Subcutaneous abdominal adipose tissue (tissue), 5 donors: ENCODE data around the gene TDRD10.
"Not testable (repeated sequence)": the region's sequence is repeated elsewhere in the genome, so short reads cannot be mapped to it uniquely, and the experiment has no call there.

Source experiments
- H3K27ac ChIP-seq: one replicate; pipeline ENCODE4 v1.7.0; 2013; ENCODE audit warnings: low read depth, mild to moderate bottlenecking, inconsistent platforms, low read length, moderate library complexity
- H3K27me3 ChIP-seq, 5 donors: one replicate each; pipeline ENCODE4 v1.7.0; 2013; ENCODE audit warnings: low read length in 5 of 5, inconsistent platforms in 1 of 5; ENCODE audit not compliant: control insufficient read depth in 5 of 5, insufficient read depth in 4 of 5
- H3K36me3 ChIP-seq, 5 donors: one replicate each; pipeline ENCODE4 v1.7.0; 2013; ENCODE audit warnings: low read length in 5 of 5; ENCODE audit not compliant: control insufficient read depth in 5 of 5, insufficient read depth in 5 of 5
- H3K4me1 ChIP-seq, 5 donors: one replicate each; pipeline ENCODE4 v1.7.0; 2013; ENCODE audit warnings: low read length in 5 of 5, mild to moderate bottlenecking in 3 of 5, moderate library complexity in 1 of 5; ENCODE audit not compliant: control insufficient read depth in 5 of 5, insufficient read depth in 5 of 5
- H3K4me3 ChIP-seq, 5 donors: one replicate each; pipeline ENCODE4 v1.7.0; 2013; ENCODE audit warnings: low read length in 5 of 5, low read depth in 1 of 5
- H3K9ac ChIP-seq, 5 donors: one replicate each; pipeline ENCODE4 v1.7.0; 2013; ENCODE audit warnings: low read length in 5 of 5, mild to moderate bottlenecking in 4 of 5, moderate library complexity in 3 of 5
- H3K9me3 ChIP-seq, 5 donors: one replicate each; pipeline ENCODE4 v1.7.0; 2013; ENCODE audit warnings: low read length in 5 of 5; ENCODE audit not compliant: control insufficient read depth in 5 of 5
- donor health status: healthy.
- donor health status: healthy.
- donor health status: healthy.
- donor health status: healthy.
- donor health status: healthy.

The TDRD10 gene

GRCh38 chr1:154529308-154529707 lies 27.3 kb downstream of the TDRD10 start:
- H3K9ac ChIP-seq, result no peak overlapping the region
- H3K9me3 ChIP-seq, result no peaks in the 10 kb centered on the region
- peaks cover 0 to 8% (median 0%) of the 10 kb centered on the region in 5 donors for H3K36me3 ChIP-seq
- no peak overlapping the region for H3K4me3 ChIP-seq
- peaks cover 0 to 5% (median 0%) of the 10 kb centered on the region in 5 donors for H3K4me1 ChIP-seq
- H3K27ac ChIP-seq, result no peak overlapping the region
- H3K27me3 ChIP-seq, result no peaks in the 10 kb centered on the region

GRCh38 chr1:154531950-154532349 lies 29.9 kb downstream of the TDRD10 start:
- H3K36me3 ChIP-seq, H3K27ac ChIP-seq, H3K27me3 ChIP-seq, H3K4me1 ChIP-seq, H3K9ac ChIP-seq, H3K4me3 ChIP-seq, H3K9me3 ChIP-seq: not testable (repeated sequence)

GRCh38 chr1:154533952-154534844 lies 32.2 kb downstream of the TDRD10 start:
- Histone ChIP-seq H3K27me3 (no peaks in the 10 kb centered on the region), H3K27ac (no peak overlapping the region), H3K36me3 (peaks cover 0 to 8% (median 0%) of the 10 kb centered on the region in 5 donors), H3K4me1 (no peaks in the 10 kb centered on the region), H3K9me3 (peaks cover 0 to 2% (median 0%) of the 10 kb centered on the region in 5 donors), H3K4me3 (no peak overlapping the region), H3K9ac (no peak overlapping the region)

GRCh38 chr1:154536570-154536969 lies 34.6 kb downstream of the TDRD10 start:
- no peak overlapping the region for H3K27ac ChIP-seq
- peaks cover 0 to 2% (median 0%) of the 10 kb centered on the region in 5 donors for H3K9me3 ChIP-seq
- no peak overlapping the region for H3K9ac ChIP-seq
- peaks cover 0 to 12% (median 0%) of the 10 kb centered on the region in 5 donors for H3K36me3 ChIP-seq
- H3K27me3 ChIP-seq, result peaks cover 0 to 4% (median 0%) of the 10 kb centered on the region in 5 donors
- H3K4me1 ChIP-seq, result no peaks in the 10 kb centered on the region
- H3K4me3 ChIP-seq, result no peak overlapping the region

GRCh38 chr1:154539486-154540483 lies 37.8 kb downstream of the TDRD10 start:
- Histone ChIP-seq H3K27me3 (peaks cover 0 to 5% (median 0%) of the 10 kb centered on the region in 5 donors), H3K36me3 (peaks cover 0 to 9% (median 4%) of the 10 kb centered on the region in 5 donors), H3K9ac (no peak overlapping the region), H3K27ac (no peak overlapping the region), H3K4me1 (peaks cover 0 to 5% (median 0%) of the 10 kb centered on the region in 5 donors), H3K9me3 (peaks cover 0 to 2% (median 0%) of the 10 kb centered on the region in 5 donors), H3K4me3 (no peak overlapping the region)

- Histone ChIP-seq H3K9ac (no peak overlapping the region), H3K27ac (no peak overlapping the region), H3K9me3 (no peaks in the 10 kb centered on the region), H3K4me3 (no peak overlapping the region), H3K4me1 (peaks cover 0 to 5% (median 0%) of the 10 kb centered on the region in 5 donors), H3K36me3 (peaks cover 0 to 14% (median 5%) of the 10 kb centered on the region in 5 donors), H3K27me3 (peaks cover 0 to 5% (median 0%) of the 10 kb centered on the region in 5 donors)
These were observed 39.2 kb downstream of the TDRD10 start for GRCh38 chr1:154541231-154541630.

- H3K27me3 ChIP-seq, result peaks cover 0 to 3% (median 0%) of the 10 kb centered on the region in 5 donors
- no peak overlapping the region for H3K27ac ChIP-seq
- H3K4me3 ChIP-seq, result no peak overlapping the region
- H3K4me1 ChIP-seq, result peaks cover 0 to 5% (median 2%) of the 10 kb centered on the region in 5 donors
- peaks cover 5 to 44% (median 39%) of the 10 kb centered on the region in 5 donors for H3K36me3 ChIP-seq
- H3K9ac ChIP-seq, result no peak overlapping the region
- H3K9me3 ChIP-seq, result no peaks in the 10 kb centered on the region
These were observed 44.4 kb downstream of the TDRD10 start for GRCh38 chr1:154546264-154547063.

GRCh38 chr1:154547105-154547732 lies 45.2 kb downstream of the TDRD10 start:
- Histone ChIP-seq H3K9ac (no peak overlapping the region), H3K27me3 (peaks cover 0 to 2% (median 0%) of the 10 kb centered on the region in 5 donors), H3K4me3 (no peak overlapping the region), H3K36me3 (peaks cover 5 to 52% (median 45%) of the 10 kb centered on the region in 5 donors), H3K4me1 (peaks cover 0 to 5% (median 2%) of the 10 kb centered on the region in 5 donors), H3K27ac (no peak overlapping the region), H3K9me3 (no peaks in the 10 kb centered on the region)

- peaks cover 0 to 5% (median 2%) of the 10 kb centered on the region in 5 donors for H3K4me1 ChIP-seq
- no peak overlapping the region for H3K27ac ChIP-seq
- H3K36me3 ChIP-seq, result peaks cover 7 to 60% (median 50%) of the 10 kb centered on the region in 5 donors
- H3K4me3 ChIP-seq, result no peak overlapping the region
- no peak overlapping the region for H3K9ac ChIP-seq
- peaks cover 0 to 2% (median 0%) of the 10 kb centered on the region in 5 donors for H3K27me3 ChIP-seq
- H3K9me3 ChIP-seq, result no peaks in the 10 kb centered on the region
These were observed 46.0 kb downstream of the TDRD10 start for GRCh38 chr1:154548028-154548427.
